GM18520 (cell line): Measurements from ENCODE around the gene CNTNAP2.
"Not testable (repeated sequence)": the region's sequence is repeated elsewhere in the genome, so short reads cannot be mapped to it uniquely, and the experiment has no call there.

Experiments used
- ATAC-seq: cut with Tn5 transposase; IDR thresholded peaks from one replicate; pipeline ENCODE4 v1.9.1; 2021; ENCODE audit not compliant: unreplicated experiment

CNTNAP2 gene

DNA sequence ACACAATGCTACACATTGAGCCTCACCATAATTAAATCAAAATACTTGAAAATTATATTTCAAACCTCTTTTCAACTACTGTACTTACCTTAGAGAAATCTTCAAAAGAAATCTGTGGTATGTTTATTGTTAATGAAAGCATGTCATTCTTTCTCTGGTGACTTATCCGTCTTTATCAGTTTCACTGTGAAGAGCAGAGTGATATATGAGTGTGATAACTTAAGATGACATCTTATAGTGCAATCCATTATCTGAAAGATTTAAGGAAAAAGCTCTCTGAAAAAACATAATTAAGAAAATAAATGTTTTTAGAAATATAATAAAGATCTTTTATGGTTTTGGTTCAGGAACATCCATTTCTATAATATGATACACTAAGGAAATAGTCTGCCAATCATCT, 1562.3 kb downstream of the CNTNAP2 start:
- no peak for ATAC-seq

GRCh38 chr7:147681530-147681929, 1564.9 kb downstream of the CNTNAP2 start:
- no peak for ATAC-seq

- no peak for ATAC-seq
These were observed 1584.1 kb downstream of the CNTNAP2 start for GRCh38 chr7:147700702-147701101.

- ATAC-seq: no peak
These were observed 1591.3 kb downstream of the CNTNAP2 start for GRCh38 chr7:147707926-147708325.

- ATAC-seq: no peak
These were observed 1592.3 kb downstream of the CNTNAP2 start for GRCh38 chr7:147708871-147709270.

DNA sequence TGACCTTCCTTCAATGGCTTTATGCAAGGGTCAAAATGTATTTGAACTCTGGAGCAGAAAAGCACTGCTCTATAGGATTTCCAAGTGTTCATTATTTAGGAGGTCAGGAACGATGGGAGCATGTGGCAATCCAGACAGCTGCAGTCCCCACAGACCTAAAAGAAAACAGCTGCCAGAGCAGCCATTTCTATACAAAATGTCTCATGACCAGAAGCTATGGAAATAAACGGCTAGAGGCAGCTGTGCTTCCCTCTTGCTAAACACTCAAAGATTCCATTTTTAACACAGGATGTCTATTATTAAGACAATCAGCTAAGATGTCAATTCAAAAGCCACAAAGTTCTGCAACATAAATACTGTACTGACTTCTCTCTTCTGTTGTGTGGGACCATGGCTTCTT, 1594.8 kb downstream of the CNTNAP2 start:
- no peak for ATAC-seq

- ATAC-seq: no peak
These were observed 1605.6 kb downstream of the CNTNAP2 start for GRCh38 chr7:147721962-147722830.

GRCh38 chr7:147723536-147723935, 1606.9 kb downstream of the CNTNAP2 start:
- no peak for ATAC-seq

GRCh38 chr7:147731311-147731710, 1614.7 kb downstream of the CNTNAP2 start:
- ATAC-seq: no peak

DNA sequence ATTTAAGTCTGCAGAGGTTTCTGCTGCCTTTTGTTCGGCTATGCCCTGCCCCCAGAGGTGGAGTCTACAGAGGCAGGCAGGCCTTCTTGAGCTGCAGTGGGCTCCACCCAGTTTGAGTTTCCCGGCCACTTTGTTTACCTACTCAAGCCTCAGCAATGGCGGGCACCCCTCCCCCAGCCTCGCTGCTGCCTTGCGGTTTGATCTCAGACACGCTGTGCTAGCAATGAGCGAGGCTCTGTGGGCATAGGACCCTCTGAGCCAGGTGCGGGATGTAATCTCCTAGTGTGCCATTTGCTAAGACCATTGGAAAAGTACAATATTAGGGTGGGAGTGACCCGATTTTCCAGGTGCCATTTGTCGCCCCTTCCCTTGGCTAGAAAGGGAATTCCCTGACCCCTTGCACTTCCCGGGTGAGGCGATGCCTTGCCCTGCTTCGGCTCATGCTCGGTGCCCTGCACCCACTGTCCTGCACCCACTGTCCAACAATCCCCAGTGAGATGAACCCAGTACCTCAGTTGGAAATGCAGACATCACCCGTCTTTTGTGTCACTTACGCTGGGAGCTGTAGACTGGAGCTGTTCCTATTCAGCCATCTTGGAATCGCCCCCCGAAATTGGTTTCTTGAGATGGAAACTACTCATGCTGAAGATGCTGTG, 1621.1 kb downstream of the CNTNAP2 start:
- ATAC-seq: not testable (repeated sequence)

- no peak for ATAC-seq
These were observed 1625.7 kb downstream of the CNTNAP2 start for GRCh38 chr7:147742301-147742700.

- no peak for ATAC-seq
These were observed 1639.7 kb downstream of the CNTNAP2 start for GRCh38 chr7:147756300-147756699.

- ATAC-seq: no peak
These were observed 1642.8 kb downstream of the CNTNAP2 start for GRCh38 chr7:147759327-147759943.

GRCh38 chr7:147765301-147765700, 1648.7 kb downstream of the CNTNAP2 start:
- ATAC-seq: no peak

DNA sequence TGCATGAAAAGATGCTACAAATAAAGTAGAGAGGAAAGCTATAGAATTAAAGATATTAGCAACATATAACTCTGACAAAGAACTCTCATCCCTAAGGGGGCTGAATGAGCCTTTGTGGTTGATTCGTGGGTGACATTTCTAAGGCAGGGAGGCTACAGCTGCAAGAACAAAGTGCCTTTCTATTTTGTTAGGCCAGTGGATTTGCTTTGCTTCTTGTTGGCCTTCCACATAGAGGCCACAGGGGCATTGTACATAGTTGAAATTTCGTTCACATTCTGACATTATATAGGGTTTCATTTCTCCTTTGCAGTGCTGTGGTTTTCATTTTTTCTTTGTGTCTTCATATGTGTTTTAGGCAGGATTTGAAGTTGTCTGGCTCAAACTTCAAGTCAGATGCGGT, 1654.7 kb downstream of the CNTNAP2 start:
- no peak for ATAC-seq

DNA sequence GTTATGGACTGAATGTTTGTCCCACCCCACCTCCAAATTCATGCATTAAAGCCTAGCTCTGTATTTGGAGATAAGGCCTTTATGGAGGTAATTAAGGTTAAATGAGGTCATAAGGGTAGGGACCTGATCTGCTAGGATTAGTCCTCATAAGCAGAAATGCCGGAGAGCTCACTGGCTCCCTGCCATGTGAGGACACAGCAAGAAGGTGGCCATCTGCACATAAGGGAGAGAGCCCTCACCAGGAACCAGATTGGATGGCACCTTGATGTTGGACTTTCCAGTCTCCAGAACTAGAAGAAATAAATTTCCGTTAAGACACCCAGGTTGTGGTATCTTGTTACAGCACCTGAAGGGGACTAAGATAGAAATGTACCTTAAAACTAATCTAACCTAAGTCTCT, 1657.9 kb downstream of the CNTNAP2 start:
- no peak for ATAC-seq

- no peak for ATAC-seq
These were observed 1659.1 kb downstream of the CNTNAP2 start for GRCh38 chr7:147775516-147776284.

- ATAC-seq: no peak
These were observed 1660.7 kb downstream of the CNTNAP2 start for GRCh38 chr7:147777309-147777708.

GRCh38 chr7:147779949-147780348, 1663.3 kb downstream of the CNTNAP2 start:
- ATAC-seq: no peak

- no peak for ATAC-seq
These were observed 1680.0 kb downstream of the CNTNAP2 start for GRCh38 chr7:147796581-147796980.

GRCh38 chr7:147798001-147798400, 1681.4 kb downstream of the CNTNAP2 start:
- ATAC-seq: no peak
